ENCODE data around the gene ZNF768. TPM values are rescaled to one million over a fixed set of nuclear protein-coding genes. Genes with fewer than 3 reads are reported as not detected.

Gene ZNF768
- total and polyA plus RNA-seq, 2 of the 13 experiments (the other 11 are each of a cell fraction or from before 2014, with no cell fraction given), result 26.7 to 34.4 TPM

- TF ChIP-seq CREB1 (IDR thresholded peaks at IDR 0.05) (no peak), CREB1 (CRISPR knock-in tag; IDR thresholded peaks at IDR 0.05) (no peak), POLR2AphosphoS5 (IDR thresholded peaks at IDR 0.05; ENCODE audit: low read depth, low read length) (0 out of 2 replicates have a peak, but pooled peaks have one; percentile 42), ZNF446 (CRISPR knock-in tag; IDR thresholded peaks at IDR 0.05) (no peak), ZNF510 (CRISPR knock-in tag; IDR thresholded peaks at IDR 0.05; ENCODE audit: low read depth) (0 out of 2 replicates have a peak, but pooled peaks have one; percentile 66), RAD21 (CRISPR knock-in tag; IDR thresholded peaks at IDR 0.05) (no peak), ZNF546 (CRISPR knock-in tag; conservative IDR thresholded peaks at IDR 0.05) (no peak), ZSCAN31 (CRISPR knock-in tag; IDR thresholded peaks at IDR 0.05; ENCODE audit: low read depth) (no peak), GZF1 (CRISPR knock-in tag; IDR thresholded peaks at IDR 0.05) (0 out of 2 replicates have a peak, but pooled peaks have one; percentile 40), ZC3H13 (CRISPR knock-in tag; IDR thresholded peaks at IDR 0.05) (peak; percentile 97; the same call in 1 of the 2 replicates), NR2F6 (IDR thresholded peaks at IDR 0.05) (no peak), NR2F6 (CRISPR knock-in tag; IDR thresholded peaks at IDR 0.05) (no peak), MAF1 (CRISPR knock-in tag; IDR thresholded peaks at IDR 0.05; ENCODE audit: borderline replicate concordance) (no peak), ZNF235 (CRISPR knock-in tag; IDR thresholded peaks at IDR 0.05; ENCODE audit: borderline replicate concordance) (no peak), E2F2 (CRISPR knock-in tag; IDR thresholded peaks at IDR 0.05; ENCODE audit: borderline replicate concordance) (no peak), ZUFSP (CRISPR knock-in tag; IDR thresholded peaks at IDR 0.05; ENCODE audit: borderline replicate concordance) (no peak), PATZ1 (CRISPR knock-in tag; IDR thresholded peaks at IDR 0.05) (no peak), ZNF556 (CRISPR knock-in tag; IDR thresholded peaks at IDR 0.05; ENCODE audit: borderline replicate concordance) (0 out of 2 replicates have a peak, but pooled peaks have one; percentile 38), AGO2 (optimal IDR thresholded peaks at IDR 0.05; ENCODE audit: low read depth, low read length) (no peak), MTA3 (CRISPR knock-in tag; IDR thresholded peaks at IDR 0.05) (no peak), ZFP91 (CRISPR knock-in tag; IDR thresholded peaks at IDR 0.05; ENCODE audit: borderline replicate concordance) (0 out of 2 replicates have a peak, but pooled peaks have one; percentile 14), POLR2G (IDR thresholded peaks at IDR 0.05; ENCODE audit: low read depth, low read length) (peak; percentile 56), NAIF1 (CRISPR knock-in tag; IDR thresholded peaks at IDR 0.05; ENCODE audit: borderline replicate concordance) (no peak), ZNF143 (CRISPR knock-in tag; IDR thresholded peaks at IDR 0.05) (no peak)
Measured at GRCh38 chr16:30530163-30531037, 4.0 kb upstream of the ZNF768 start (continued).

Data from HepG2 (cell line).